HL-60/S4 treated with retinoic acid at 250 ng/mL for 4 days and 3 days (cell line): ENCODE measurements around the gene ZFYVE27.

Experiments used
- in situ Hi-C: fragments of 300-500 bp; cut with MboI; formaldehyde crosslinking; loops from 2 replicates; pipeline ENCODE4 v1.7.0; 2022; ENCODE audit warnings: low sequenced_read_pairs

Gene ZFYVE27

GRCh38 chr10:97714401-97715258 lies 22.3 kb upstream of the ZFYVE27 start:
- in situ Hi-C loops = no loop called here

GRCh38 chr10:97715259-97715874 lies 21.6 kb upstream of the ZFYVE27 start:
- in situ Hi-C loops = no loop called here

- in situ Hi-C loops = no loop called here
Measured at GRCh38 chr10:97717627-97718026, 19.3 kb upstream of the ZFYVE27 start.

- in situ Hi-C loops = no loop called here
Measured at GRCh38 chr10:97718178-97718577, 18.8 kb upstream of the ZFYVE27 start.

GRCh38 chr10:97718659-97719142 lies 18.2 kb upstream of the ZFYVE27 start:
- in situ Hi-C loops = no loop called here

GRCh38 chr10:97719602-97720001 lies 17.3 kb upstream of the ZFYVE27 start:
- in situ Hi-C loops = no loop called here

- in situ Hi-C loops = no loop called here
Measured at GRCh38 chr10:97721871-97722780, 14.8 kb upstream of the ZFYVE27 start.

- in situ Hi-C loops = no loop called here
Measured at GRCh38 chr10:97723001-97723400, 13.9 kb upstream of the ZFYVE27 start.

GRCh38 chr10:97724341-97724941 lies 12.5 kb upstream of the ZFYVE27 start:
- in situ Hi-C loops = no loop called here

- in situ Hi-C loops = no loop called here
Measured at GRCh38 chr10:97726636-97727178, 10.2 kb upstream of the ZFYVE27 start.

GRCh38 chr10:97729014-97729413 lies 7.9 kb upstream of the ZFYVE27 start:
- in situ Hi-C loops = no loop called here

- in situ Hi-C loops = no loop called here
Measured at GRCh38 chr10:97731346-97732051, 5.4 kb upstream of the ZFYVE27 start.

- in situ Hi-C loops = no loop called here
Measured at GRCh38 chr10:97732052-97732359, 4.9 kb upstream of the ZFYVE27 start.

- in situ Hi-C loops = no loop called here
Measured at GRCh38 chr10:97733256-97733655, 3.7 kb upstream of the ZFYVE27 start.

GRCh38 chr10:97734021-97734420 lies 2.9 kb upstream of the ZFYVE27 start:
- in situ Hi-C loops = no loop called here

GRCh38 chr10:97736403-97736901 lies 476 bp upstream of the ZFYVE27 start:
- in situ Hi-C loops = no loop called here

- in situ Hi-C loops = no loop called here
Measured at GRCh38 chr10:97737770-97738265, 890 bp downstream of the ZFYVE27 start.

GRCh38 chr10:97738616-97739015 lies 1.7 kb downstream of the ZFYVE27 start:
- in situ Hi-C loops = no loop called here

GRCh38 chr10:97740613-97741012 lies 3.7 kb downstream of the ZFYVE27 start:
- in situ Hi-C loops = no loop called here
